ENCODE measurements around the gene ST6GALNAC1. TPM values are rescaled to one million over a fixed set of nuclear protein-coding genes. Genes with fewer than 3 reads are reported as not detected.
A peak's percentile ranks its signal among the peaks of the same experiment; 100 is the strongest.

The ST6GALNAC1 gene
- polyA plus RNA-seq, 3 donors, result not detected

DNA sequence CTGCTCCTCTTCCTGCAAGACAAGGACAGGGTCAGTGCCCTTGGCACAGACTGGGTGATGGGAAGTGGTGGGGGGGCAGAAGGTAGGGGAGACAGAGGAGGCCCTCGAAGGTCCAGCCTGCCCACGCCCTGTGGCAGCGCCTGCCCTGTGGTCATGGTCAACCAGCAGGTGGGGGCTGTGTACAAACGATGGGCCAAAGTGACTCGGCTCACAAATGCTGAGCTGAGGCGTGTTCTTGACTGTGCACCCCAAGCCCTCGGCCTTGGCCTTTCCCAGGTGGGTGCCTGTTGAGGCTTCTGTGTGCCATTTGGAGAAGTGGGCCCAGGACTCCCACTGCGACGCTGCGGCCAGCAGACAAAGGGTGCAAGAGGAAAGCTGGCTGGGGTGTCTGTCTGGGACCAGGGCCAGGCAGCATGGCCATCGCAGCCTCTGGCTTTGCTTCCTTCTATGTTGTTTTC lies 44.6 kb upstream of the ST6GALNAC1 start:
- 91% methylated on average over 10 of the region's 11 CpGs for WGBS (ENCODE audit: insufficient coverage)

DNA sequence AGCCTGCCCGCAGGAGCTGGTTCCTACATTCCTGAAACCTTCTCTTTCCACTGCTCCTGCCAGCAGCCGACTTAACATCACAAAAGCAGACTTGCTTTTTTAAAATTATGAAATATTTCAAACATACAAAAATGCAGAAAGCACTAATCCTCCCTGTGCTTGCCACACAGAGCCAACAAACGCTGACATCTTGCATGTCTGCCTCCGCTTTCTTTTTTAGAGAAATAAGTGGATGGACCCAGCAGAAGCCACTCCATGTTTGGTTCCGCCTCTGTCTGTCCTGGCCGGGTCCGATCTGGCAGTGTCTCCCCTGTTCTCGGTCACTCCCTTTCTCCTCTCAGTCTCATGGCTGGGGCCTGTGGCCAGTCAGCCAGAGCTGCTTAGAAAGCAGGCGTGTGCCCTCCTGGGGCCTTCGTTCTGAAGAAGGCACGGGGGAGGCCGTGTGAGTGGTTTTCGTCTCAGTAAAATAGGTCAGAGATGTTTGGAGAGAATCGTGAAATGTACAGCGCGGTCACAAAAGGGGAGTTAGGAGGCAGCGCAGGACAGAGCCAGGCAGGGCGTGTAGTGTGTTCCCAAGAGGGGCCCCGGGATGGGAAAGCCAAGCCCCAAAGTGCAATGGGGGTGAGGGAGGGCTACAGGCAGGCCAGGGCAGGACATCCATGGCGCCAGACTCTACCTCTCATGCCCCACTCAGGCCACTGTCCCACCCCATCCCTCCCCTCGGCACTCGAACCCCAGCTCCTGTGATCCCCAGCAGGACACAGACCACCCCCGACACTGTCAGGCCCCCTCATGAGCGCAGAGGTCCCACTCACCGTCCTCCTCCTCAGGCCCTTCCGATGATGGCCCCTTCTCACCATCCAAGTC lies 44.0 kb upstream of the ST6GALNAC1 start:
- Histone ChIP-seq H3K79me2 (ENCODE audit: insufficient read depth, low read length) (no peaks in the 10 kb centered on the region), H4K20me1 (ENCODE audit: insufficient read depth, low read length) (no peaks in the 10 kb centered on the region), H3K27me3 (ENCODE audit: control insufficient read depth in 2 of 2, insufficient read depth in 2 of 2, low read length in 2 of 2) (no peaks in the 10 kb centered on the region), H3K4me3 (replicated peaks in 1 of 3; ENCODE audit: low read depth in 2 of 3, low read length in 3 of 3) (no peak overlapping the region), H2AFZ (ENCODE audit: insufficient read depth, low read depth, low read length, poor library complexity, severe bottlenecking) (no peak overlapping the region), H3K27ac (ENCODE audit: low read depth in 1 of 2, low read length in 2 of 2) (no peak overlapping the region), H3K9ac (ENCODE audit: insufficient read depth, low read length, poor library complexity, severe bottlenecking) (no peak overlapping the region), H3K4me2 (replicated peaks; ENCODE audit: extremely low read depth, low read length, poor library complexity, severe bottlenecking) (no peak overlapping the region), H3K9me3 (replicated peaks in 1 of 2; ENCODE audit: control insufficient read depth in 1 of 2, insufficient read depth in 1 of 2, low read length in 2 of 2) (no peaks in the 10 kb centered on the region), H3K4me1 (ENCODE audit: control insufficient read depth in 1 of 2, insufficient read depth in 2 of 2, low read length in 2 of 2) (no peaks in the 10 kb centered on the region), H3K36me3 (replicated peaks in 1 of 2; ENCODE audit: control insufficient read depth in 1 of 2, insufficient read depth in 2 of 2, low read length in 2 of 2) (no peaks in the 10 kb centered on the region)
- H3K27ac Mint-ChIP-seq, result no peak overlapping the region
- H3K4me3 Mint-ChIP-seq, result no peak overlapping the region
- H3K4me1 Mint-ChIP-seq, result no peaks in the 10 kb centered on the region
- WGBS (ENCODE audit: insufficient coverage), result 94% methylated on average over 14 of the region's 26 CpGs
- DNase-seq, result no peak
- intact Hi-C loops (cut with micrococcal nuclease), result no loop called here
- TF ChIP-seq, protein P1, sequence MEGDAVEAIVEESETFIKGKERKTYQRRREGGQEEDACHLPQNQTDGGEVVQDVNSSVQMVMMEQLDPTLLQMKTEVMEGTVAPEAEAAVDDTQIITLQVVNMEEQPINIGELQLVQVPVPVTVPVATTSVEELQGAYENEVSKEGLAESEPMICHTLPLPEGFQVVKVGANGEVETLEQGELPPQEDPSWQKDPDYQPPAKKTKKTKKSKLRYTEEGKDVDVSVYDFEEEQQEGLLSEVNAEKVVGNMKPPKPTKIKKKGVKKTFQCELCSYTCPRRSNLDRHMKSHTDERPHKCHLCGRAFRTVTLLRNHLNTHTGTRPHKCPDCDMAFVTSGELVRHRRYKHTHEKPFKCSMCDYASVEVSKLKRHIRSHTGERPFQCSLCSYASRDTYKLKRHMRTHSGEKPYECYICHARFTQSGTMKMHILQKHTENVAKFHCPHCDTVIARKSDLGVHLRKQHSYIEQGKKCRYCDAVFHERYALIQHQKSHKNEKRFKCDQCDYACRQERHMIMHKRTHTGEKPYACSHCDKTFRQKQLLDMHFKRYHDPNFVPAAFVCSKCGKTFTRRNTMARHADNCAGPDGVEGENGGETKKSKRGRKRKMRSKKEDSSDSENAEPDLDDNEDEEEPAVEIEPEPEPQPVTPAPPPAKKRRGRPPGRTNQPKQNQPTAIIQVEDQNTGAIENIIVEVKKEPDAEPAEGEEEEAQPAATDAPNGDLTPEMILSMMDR (IDR thresholded peaks at IDR 0.05), result no peak
- no peaks in the 10 kb centered on the region for H3K9me3 Mint-ChIP-seq
- no peaks in the 10 kb centered on the region for H3K36me3 Mint-ChIP-seq
- H3K27me3 Mint-ChIP-seq (ENCODE audit: low read depth in 3 of 3), result peaks cover 0 to 2% (median 2%) of the 10 kb centered on the region in 3 donors

More for the DNA sequence above, 44.6 kb upstream of the ST6GALNAC1 start:
- Histone ChIP-seq H3K27ac (ENCODE audit: low read depth in 1 of 2, low read length in 2 of 2) (no peak overlapping the region), H3K9ac (ENCODE audit: insufficient read depth, low read length, poor library complexity, severe bottlenecking) (no peak overlapping the region), H3K79me2 (ENCODE audit: insufficient read depth, low read length) (no peaks in the 10 kb centered on the region), H3K4me2 (replicated peaks; ENCODE audit: extremely low read depth, low read length, poor library complexity, severe bottlenecking) (no peak overlapping the region), H4K20me1 (ENCODE audit: insufficient read depth, low read length) (no peaks in the 10 kb centered on the region), H3K9me3 (replicated peaks in 1 of 2; ENCODE audit: control insufficient read depth in 1 of 2, insufficient read depth in 1 of 2, low read length in 2 of 2) (no peaks in the 10 kb centered on the region), H3K36me3 (replicated peaks in 1 of 2; ENCODE audit: control insufficient read depth in 1 of 2, insufficient read depth in 2 of 2, low read length in 2 of 2) (no peaks in the 10 kb centered on the region), H3K27me3 (ENCODE audit: control insufficient read depth in 2 of 2, insufficient read depth in 2 of 2, low read length in 2 of 2) (no peaks in the 10 kb centered on the region), H2AFZ (ENCODE audit: insufficient read depth, low read depth, low read length, poor library complexity, severe bottlenecking) (no peak overlapping the region), H3K4me1 (ENCODE audit: control insufficient read depth in 1 of 2, insufficient read depth in 2 of 2, low read length in 2 of 2) (no peaks in the 10 kb centered on the region), H3K4me3 (replicated peaks in 1 of 3; ENCODE audit: low read depth in 2 of 3, low read length in 3 of 3) (no peak overlapping the region)
- TF ChIP-seq, protein P1 (IDR thresholded peaks at IDR 0.05), result no peak
- peak overlapping the region in 1 of 7 donors; percentile 82 for H3K27ac Mint-ChIP-seq
- no peaks in the 10 kb centered on the region for H3K4me1 Mint-ChIP-seq
- DNase-seq, result no peak
- no peaks in the 10 kb centered on the region for H3K36me3 Mint-ChIP-seq
- H3K4me3 Mint-ChIP-seq, result no peak overlapping the region
- H3K9me3 Mint-ChIP-seq, result no peaks in the 10 kb centered on the region
- H3K27me3 Mint-ChIP-seq (ENCODE audit: low read depth in 3 of 3), result peaks cover 0 to 6% (median 2%) of the 10 kb centered on the region in 3 donors
- intact Hi-C loops (cut with micrococcal nuclease), result no loop called here
